GM19438 (cell line): ENCODE data around the gene MMEL1.

Source experiments
- ATAC-seq: cut with Tn5 transposase; IDR thresholded peaks from one replicate; pipeline ENCODE4 v1.9.1; 2021; ENCODE audit warnings: low read depth; ENCODE audit not compliant: unreplicated experiment

MMEL1 gene

GRCh38 chr1:2642560-2643413, 10.0 kb upstream of the MMEL1 start:
- peak; percentile 79 for ATAC-seq

- ATAC-seq: no peak
Observed at GRCh38 chr1:2642131-2642559, 9.3 kb upstream of the MMEL1 start.

- no peak for ATAC-seq
Observed at GRCh38 chr1:2641381-2642130, 8.7 kb upstream of the MMEL1 start.

GRCh38 chr1:2640626-2641025, 7.8 kb upstream of the MMEL1 start:
- no peak for ATAC-seq

GRCh38 chr1:2639607-2640521, 7.0 kb upstream of the MMEL1 start:
- ATAC-seq: no peak

- ATAC-seq: no peak
Observed at GRCh38 chr1:2639203-2639602, 6.4 kb upstream of the MMEL1 start.

- ATAC-seq: no peak
Observed at GRCh38 chr1:2638466-2639115, 5.8 kb upstream of the MMEL1 start.

- no peak for ATAC-seq
Observed at GRCh38 chr1:2637442-2638145, 4.8 kb upstream of the MMEL1 start.

GRCh38 chr1:2636733-2637132, 3.9 kb upstream of the MMEL1 start:
- ATAC-seq: no peak

- no peak for ATAC-seq
Observed at GRCh38 chr1:2635361-2636010, 2.7 kb upstream of the MMEL1 start.

GRCh38 chr1:2633936-2634491, 1.2 kb upstream of the MMEL1 start:
- no peak for ATAC-seq

GRCh38 chr1:2633366-2633935, 635 bp upstream of the MMEL1 start:
- no peak for ATAC-seq

- no peak for ATAC-seq
Observed at GRCh38 chr1:2632051-2632430, 775 bp downstream of the MMEL1 start.

- ATAC-seq: no peak
Observed at GRCh38 chr1:2631136-2632050, 1.4 kb downstream of the MMEL1 start.

- ATAC-seq: no peak
Observed at GRCh38 chr1:2630498-2631135, 2.2 kb downstream of the MMEL1 start.

GRCh38 chr1:2629627-2630497, 3.0 kb downstream of the MMEL1 start:
- no peak for ATAC-seq
